Measurements from ENCODE around the gene MYOF. TPM values are rescaled to one million over a fixed set of nuclear protein-coding genes. Genes with fewer than 3 reads are reported as not detected.

MYOF gene
- total and polyA plus RNA-seq, 2 of the 8 experiments (the other 6 are each of a cell fraction or from before 2014, with no cell fraction given), result 0.98 to 2.3 TPM

DNA sequence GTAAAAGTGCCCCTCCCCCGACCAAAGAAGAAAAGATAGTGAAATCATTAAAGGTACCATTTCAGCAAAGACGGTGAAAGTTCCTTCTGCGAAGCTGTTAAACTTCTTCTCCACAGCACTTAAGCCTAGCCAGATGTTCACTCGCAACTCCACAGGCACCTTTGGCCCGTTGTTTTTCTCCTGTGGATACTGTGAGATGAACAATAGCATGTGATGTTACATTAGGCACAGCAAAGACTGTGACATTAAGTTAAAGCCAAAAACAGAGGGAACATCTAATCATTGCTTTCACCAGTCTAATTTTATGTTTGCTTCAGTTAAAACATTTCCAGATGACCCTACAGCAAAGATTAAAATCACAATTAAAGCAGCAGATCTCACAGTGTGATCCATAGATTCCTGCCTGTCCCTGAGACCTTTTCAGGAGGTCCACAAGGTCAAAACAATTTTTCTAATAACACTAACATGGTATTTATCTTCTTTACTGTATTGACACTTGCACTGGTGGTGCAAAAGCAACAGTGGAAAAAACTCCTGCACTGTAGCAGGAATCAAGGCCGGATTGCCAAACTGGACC, 112.5 kb downstream of the MYOF start (continued):
- TF ChIP-seq TAF7 (optimal IDR thresholded peaks at IDR 0.05; ENCODE audit: borderline replicate concordance, low read depth, low read length) (no peak), SP1 (IDR thresholded peaks at IDR 0.05; ENCODE audit: low read depth, low read length) (no peak)
